GM12865 (cell line): ENCODE results near the gene GET4.

Experiments
- DNase-seq: peaks from one replicate; pipeline ENCODE4 v3.0.0; 2010; ENCODE audit warnings: low read depth
- H3K4me3 ChIP-seq: 2 replicates; pipeline ENCODE4 v1.5.1; 2011; ENCODE audit warnings: mild to moderate bottlenecking, low read depth, low read length, control low read depth
- TF ChIP-seq, protein P1 (sequence below): IDR thresholded peaks from 2 replicates; pipeline ENCODE4 v1.5.1; 2011; ENCODE audit warnings: low read length, control low read depth, low read depth, inconsistent platforms; ENCODE audit not compliant: insufficient read depth; ENCODE audit errors: missing control alignments

The GET4 gene

DNA sequence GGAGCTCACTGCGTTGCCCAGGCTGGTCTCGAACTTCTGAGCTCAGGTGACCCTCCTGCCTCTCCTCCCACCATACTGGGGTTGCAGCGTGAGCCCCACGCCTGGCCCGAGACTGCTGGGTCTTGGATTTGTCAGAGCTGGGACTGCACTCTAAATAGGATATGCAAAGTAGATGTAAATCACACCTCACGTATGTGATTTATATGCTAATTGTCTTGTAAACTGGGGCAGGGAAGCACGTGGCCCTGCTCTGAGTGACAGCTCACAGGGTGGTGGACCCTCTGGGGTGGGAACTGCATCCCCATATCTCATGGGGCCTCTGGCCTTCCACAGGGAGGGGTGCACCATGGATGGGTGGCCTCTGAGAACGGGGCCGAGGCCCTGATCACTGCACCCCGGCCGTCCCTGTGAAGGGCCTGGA, 34.1 kb downstream of the GET4 start:
- TF ChIP-seq, protein P1, sequence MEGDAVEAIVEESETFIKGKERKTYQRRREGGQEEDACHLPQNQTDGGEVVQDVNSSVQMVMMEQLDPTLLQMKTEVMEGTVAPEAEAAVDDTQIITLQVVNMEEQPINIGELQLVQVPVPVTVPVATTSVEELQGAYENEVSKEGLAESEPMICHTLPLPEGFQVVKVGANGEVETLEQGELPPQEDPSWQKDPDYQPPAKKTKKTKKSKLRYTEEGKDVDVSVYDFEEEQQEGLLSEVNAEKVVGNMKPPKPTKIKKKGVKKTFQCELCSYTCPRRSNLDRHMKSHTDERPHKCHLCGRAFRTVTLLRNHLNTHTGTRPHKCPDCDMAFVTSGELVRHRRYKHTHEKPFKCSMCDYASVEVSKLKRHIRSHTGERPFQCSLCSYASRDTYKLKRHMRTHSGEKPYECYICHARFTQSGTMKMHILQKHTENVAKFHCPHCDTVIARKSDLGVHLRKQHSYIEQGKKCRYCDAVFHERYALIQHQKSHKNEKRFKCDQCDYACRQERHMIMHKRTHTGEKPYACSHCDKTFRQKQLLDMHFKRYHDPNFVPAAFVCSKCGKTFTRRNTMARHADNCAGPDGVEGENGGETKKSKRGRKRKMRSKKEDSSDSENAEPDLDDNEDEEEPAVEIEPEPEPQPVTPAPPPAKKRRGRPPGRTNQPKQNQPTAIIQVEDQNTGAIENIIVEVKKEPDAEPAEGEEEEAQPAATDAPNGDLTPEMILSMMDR, result no peak
- DNase-seq, result no peak
- no peak overlapping the region for H3K4me3 ChIP-seq

DNA sequence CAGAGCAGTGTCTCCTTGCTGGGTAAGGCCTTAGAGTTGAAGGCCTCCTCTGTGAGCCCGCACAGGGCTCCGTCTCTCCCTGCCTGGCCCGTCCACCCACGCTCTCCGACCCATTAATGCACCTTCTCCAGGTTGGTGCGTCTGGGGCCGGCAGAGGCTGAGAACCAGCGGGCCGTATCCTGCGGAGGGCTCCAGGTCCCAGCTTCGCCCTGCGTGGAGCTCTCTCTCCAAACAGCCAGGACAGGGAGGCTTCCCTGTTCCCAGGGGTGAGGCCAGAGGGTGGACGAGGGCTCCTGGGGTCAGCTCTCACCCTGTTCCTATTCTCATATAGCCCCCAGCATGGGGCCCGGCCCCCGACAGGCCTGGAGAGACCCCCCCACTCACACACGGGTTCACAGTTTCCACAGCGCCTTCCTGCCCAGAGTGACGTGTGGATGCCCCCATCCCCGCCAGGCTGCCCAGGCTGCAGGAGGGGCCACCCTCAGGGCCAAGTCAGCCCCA, 34.6 kb downstream of the GET4 start:
- DNase-seq, result no peak
- TF ChIP-seq, protein P1, result no peak
- H3K4me3 ChIP-seq, result no peak overlapping the region

DNA sequence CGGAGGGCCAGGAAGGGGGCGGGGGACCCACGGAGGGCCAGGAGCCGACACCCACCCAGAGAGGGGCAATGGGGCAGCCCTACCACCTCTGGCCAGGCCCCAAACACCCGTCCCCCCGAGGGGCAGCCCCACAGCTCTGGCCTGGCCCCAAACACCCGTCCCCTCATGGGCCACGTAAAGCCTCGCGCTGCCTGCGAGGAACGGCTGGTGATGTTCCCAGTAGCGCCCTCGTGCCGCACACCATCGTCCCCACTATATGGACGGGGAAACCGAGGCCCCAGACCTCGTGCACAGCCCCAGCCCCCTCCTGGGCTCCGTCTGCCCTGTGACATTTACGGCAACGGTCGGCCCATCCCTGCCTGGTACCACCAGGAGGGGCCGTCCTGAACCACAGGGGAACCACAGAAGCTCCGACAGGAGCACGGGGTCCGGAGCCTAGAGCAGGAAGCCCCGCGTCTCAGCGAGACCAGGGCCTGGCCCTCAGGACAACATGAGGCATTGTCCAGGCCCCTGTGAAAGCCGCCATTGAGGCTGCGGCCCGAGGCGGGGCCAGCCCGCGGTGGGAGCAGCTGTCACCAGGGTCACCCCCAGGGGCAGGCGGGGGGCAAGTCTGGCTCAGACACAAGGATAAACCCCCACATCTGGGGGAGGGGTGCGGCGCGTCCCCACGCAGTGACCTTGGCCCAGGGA, 35.6 kb downstream of the GET4 start:
- DNase-seq, result no peak
- TF ChIP-seq, protein P1, result no peak
- no peak overlapping the region for H3K4me3 ChIP-seq

GRCh38 chr7:913736-914520, 37.6 kb downstream of the GET4 start:
- no peak for DNase-seq
- TF ChIP-seq, protein P1, result no peak
- no peak overlapping the region for H3K4me3 ChIP-seq

GRCh38 chr7:914521-915194, 38.3 kb downstream of the GET4 start:
- H3K4me3 ChIP-seq, result no peak overlapping the region
- TF ChIP-seq, protein P1, result no peak
- DNase-seq, result no peak

- TF ChIP-seq, protein P1, result no peak
- no peak overlapping the region for H3K4me3 ChIP-seq
- DNase-seq, result no peak
Observed at GRCh38 chr7:915291-916218, 39.2 kb downstream of the GET4 start.
